Loucy (cell line): ENCODE measurements around the gene THEM4.

ENCODE experiments used
- CTCF ChIP-seq: fragments of 200-600 bp; sonication (generic); conservative IDR thresholded peaks from 2 replicates; pipeline ENCODE4 v1.5.1; 2014; ENCODE audit warnings: mild to moderate bottlenecking, antibody characterized with exemption, low read length
- EZH2phosphoT487 ChIP-seq: fragments of 200-600 bp; IDR thresholded peaks from 2 replicates; pipeline ENCODE4 v1.6.1; 2018; ENCODE audit warnings: antibody characterized with exemption, mild to moderate bottlenecking, moderate library complexity, borderline replicate concordance

DNA sequence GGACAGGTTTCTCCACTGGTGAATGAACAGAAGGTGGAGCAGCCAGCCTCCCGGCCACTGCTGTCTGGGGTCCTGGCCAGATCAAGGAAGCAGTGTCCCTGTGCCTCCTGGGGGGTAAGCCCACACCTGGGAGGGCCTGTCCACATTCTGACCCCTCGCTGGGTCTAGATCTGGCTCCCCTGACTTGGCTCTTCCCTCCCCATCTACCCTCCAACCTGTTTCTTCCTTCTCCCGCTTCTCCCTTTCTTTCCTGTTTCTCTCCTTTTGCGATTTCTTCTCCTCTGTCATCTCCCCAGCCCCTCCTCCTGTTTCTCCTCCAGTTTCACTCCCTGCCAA lies 78.1 kb downstream of the THEM4 start:
- no peak for TF ChIP-seq CTCF
- TF ChIP-seq EZH2phosphoT487 = no peak
